HG02588 (cell line): ENCODE measurements around the gene SMC3.

ENCODE experiments used
- ATAC-seq: cut with Tn5 transposase; IDR thresholded peaks from one replicate; pipeline ENCODE4 v1.9.1; 2021; ENCODE audit warnings: mild to moderate bottlenecking, moderate library complexity; ENCODE audit not compliant: unreplicated experiment

Gene SMC3

GRCh38 chr10:110644598-110645462 lies 77.3 kb downstream of the SMC3 start:
- ATAC-seq = no peak

GRCh38 chr10:110646417-110647135 lies 79.1 kb downstream of the SMC3 start:
- no peak for ATAC-seq

GRCh38 chr10:110647136-110647430 lies 79.6 kb downstream of the SMC3 start:
- no peak for ATAC-seq

- no peak for ATAC-seq
Observed at GRCh38 chr10:110648692-110649346, 81.3 kb downstream of the SMC3 start.

DNA sequence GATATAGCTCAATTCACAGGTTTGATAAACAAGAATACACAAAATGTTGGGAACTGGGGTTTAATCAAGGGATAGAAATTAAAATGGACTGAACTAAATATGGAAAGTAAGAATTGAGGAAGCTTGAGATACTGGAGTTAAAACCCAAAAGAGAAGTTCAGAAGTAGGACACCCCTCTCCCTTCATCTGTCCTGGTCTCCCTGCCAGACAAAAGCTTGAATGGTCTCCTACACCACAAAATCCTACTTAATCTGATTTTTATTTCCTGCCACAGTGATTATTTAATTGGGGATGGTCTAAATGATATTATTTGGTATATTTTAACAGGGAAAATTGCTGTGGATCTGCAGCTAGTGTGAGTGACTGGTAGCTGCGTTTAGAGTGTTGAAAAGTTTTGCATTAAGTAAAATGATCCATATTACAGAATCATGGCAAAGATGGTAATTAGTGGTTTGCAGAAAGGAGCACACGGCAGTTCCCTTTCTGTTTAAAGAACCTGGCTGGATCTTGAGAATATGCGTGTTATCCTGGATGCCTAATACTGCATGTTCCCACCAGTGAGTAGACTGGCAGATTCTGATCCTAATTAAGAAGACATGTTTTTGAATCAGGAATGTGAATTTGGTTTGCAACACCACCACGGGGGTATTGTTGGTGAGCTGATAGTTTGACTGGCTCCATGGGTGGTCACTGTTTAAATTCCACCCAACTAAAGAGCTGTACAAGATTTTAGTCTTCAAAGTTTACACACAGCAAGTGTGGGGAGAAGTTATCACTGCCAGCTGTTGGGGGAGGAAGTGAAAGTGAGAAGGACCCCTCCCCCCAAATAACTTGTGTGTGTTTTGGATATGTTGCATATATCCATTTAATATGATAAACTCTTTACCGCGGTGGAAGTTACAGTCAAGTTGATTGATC lies 82.1 kb downstream of the SMC3 start:
- ATAC-seq = no peak

DNA sequence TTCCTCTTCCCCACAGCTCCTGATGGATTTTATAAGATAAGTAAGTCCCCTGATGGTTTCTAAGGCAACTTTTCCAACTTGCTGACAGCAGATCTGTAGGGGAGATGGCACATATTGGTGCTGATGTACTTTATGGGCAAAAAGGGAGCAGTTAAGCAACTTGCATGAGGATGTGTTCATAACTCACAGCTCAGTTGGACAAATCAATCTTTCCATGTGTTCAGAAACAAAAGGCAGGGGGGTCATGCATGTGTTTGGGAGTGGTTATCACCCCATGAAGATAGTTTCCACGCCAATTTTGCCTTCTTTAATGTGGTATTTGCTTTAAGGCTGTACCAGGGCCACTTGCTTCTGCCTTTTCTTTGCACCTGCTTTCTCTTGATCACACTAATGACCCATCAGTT lies 82.8 kb downstream of the SMC3 start:
- ATAC-seq = no peak

GRCh38 chr10:110651044-110651958 lies 83.8 kb downstream of the SMC3 start:
- peak; percentile 58 for ATAC-seq

DNA sequence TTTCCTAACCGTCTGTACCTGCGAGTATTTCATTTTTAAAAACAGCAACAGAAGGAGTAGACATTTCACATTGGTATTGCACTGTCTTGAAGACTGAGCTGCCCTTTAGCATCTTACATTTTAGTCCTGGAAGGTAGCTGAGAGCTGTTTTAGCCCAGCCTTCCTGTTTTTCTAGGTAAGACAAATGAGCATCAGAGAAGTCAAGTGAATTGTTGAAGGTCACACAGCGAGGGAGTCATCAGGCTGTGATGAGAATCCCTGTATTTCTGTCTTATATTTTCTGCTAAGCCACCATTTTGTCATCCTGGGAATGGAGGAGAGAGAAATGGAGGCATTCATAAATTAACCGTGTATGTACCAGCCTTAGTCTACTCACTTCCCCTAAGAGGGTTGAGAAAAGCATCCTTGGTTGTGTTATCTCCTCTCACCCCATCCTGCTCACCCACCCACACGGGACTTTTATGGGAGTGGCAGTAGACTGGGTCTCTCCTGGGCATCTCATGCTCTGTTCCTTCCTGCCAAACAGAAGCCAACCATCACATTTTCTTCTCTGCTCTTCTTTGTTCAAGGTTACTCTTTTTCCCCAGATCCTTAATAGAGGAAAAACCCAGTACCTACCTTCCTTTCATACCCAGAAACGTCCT lies 85.1 kb downstream of the SMC3 start:
- ATAC-seq = no peak
